ENCODE measurements around the gene GINS2.
A peak's percentile ranks its signal among the peaks of the same experiment; 100 is the strongest.

Gene GINS2

GRCh38 chr16:85717393-85718152 is 28.8 kb upstream of the GINS2 start:
- peak; percentile 42 for DNase-seq (ENCODE audit: low read depth)
- no peak overlapping the region for H3K4me3 ChIP-seq (ENCODE audit: low read depth, low read length)
- TF ChIP-seq, protein P1, sequence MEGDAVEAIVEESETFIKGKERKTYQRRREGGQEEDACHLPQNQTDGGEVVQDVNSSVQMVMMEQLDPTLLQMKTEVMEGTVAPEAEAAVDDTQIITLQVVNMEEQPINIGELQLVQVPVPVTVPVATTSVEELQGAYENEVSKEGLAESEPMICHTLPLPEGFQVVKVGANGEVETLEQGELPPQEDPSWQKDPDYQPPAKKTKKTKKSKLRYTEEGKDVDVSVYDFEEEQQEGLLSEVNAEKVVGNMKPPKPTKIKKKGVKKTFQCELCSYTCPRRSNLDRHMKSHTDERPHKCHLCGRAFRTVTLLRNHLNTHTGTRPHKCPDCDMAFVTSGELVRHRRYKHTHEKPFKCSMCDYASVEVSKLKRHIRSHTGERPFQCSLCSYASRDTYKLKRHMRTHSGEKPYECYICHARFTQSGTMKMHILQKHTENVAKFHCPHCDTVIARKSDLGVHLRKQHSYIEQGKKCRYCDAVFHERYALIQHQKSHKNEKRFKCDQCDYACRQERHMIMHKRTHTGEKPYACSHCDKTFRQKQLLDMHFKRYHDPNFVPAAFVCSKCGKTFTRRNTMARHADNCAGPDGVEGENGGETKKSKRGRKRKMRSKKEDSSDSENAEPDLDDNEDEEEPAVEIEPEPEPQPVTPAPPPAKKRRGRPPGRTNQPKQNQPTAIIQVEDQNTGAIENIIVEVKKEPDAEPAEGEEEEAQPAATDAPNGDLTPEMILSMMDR (IDR thresholded peaks at IDR 0.05; ENCODE audit: control insufficient read depth, extremely low read depth, insufficient read depth): peak; percentile 60

GRCh38 chr16:85716680-85717038 is 27.9 kb upstream of the GINS2 start:
- no peak overlapping the region for H3K4me3 ChIP-seq (ENCODE audit: low read depth, low read length)
- no peak for DNase-seq (ENCODE audit: low read depth)
- TF ChIP-seq, protein P1 (IDR thresholded peaks at IDR 0.05; ENCODE audit: control insufficient read depth, extremely low read depth, insufficient read depth): no peak

DNA sequence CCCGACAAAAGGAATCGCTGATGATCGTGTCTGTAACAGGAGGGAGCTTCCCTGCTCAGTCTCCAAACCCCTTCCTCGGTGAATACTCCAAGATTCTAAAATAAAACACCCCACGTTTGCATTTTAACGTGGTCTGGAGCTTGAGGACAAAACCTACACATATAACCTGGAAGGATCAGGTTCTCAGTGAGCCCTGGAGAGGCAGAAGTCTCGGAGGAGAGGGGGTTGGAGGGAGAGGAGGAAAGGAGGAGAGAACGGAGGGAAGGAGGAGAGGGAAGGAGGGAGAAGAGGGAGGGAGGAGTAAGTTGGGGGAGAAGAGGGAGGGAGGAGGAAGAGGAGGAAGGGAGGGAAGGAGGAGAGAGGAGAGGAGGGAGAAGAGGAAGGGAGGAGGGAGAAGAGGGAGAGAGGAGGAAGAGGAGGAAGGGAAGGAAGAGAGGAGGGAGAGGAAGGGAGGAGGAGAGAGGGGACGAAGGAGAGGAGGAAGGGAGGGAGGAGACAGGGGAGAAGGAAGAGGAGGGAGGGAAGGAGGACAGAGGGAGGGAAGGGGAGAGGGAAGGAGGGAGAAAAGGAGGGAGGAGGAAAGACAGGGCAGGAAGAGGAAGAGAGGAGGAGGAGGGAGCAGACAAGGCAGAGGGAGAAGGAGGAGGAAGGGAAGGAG is 27.4 kb upstream of the GINS2 start:
- DNase-seq (ENCODE audit: low read depth): no peak
- TF ChIP-seq, protein P1 (IDR thresholded peaks at IDR 0.05; ENCODE audit: control insufficient read depth, extremely low read depth, insufficient read depth): no peak
- no peak overlapping the region for H3K4me3 ChIP-seq (ENCODE audit: low read depth, low read length)

DNA sequence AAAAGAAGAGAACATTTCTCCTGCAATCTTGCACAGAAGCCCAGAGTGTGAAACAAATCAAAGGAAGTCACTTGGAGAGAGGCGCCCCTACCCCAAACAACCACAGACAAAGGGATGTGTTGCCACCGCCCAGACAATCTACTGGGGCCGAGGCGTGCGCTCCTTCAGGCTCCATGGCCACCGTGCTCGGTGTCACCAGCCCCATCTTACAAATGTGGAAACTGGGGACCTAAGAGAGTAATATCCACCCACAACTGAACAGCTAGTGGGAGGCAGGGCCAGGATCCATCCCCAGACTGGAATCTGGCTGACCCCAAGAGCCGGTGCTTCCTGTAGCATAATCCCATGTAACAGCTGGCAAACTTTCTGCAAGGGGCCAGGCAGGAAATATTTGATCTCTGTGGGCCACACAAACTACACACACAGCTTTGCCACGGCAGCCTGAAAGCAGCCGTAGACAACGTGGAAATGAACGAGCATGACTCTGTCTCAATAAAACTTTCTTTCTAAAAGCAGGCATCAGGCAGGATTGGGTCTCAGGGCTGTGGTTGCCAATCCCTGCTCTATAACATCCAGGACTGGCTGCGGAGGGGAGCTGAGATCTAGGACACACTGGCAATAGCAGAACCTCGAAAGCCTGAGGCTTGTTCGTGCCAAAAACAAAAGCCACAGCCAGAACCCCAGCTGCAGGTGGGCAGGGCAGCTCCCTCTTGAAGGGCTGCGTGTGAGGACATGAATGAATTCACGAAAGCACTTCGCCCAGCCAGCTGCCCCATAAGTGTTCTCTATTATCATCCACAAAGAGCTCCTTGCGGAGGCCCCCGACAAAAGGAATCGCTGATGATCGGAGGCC is 26.6 kb upstream of the GINS2 start:
- no peak for DNase-seq (ENCODE audit: low read depth)
- TF ChIP-seq, protein P1 (IDR thresholded peaks at IDR 0.05; ENCODE audit: control insufficient read depth, extremely low read depth, insufficient read depth): no peak
- no peak overlapping the region for H3K4me3 ChIP-seq (ENCODE audit: low read depth, low read length)

DNA sequence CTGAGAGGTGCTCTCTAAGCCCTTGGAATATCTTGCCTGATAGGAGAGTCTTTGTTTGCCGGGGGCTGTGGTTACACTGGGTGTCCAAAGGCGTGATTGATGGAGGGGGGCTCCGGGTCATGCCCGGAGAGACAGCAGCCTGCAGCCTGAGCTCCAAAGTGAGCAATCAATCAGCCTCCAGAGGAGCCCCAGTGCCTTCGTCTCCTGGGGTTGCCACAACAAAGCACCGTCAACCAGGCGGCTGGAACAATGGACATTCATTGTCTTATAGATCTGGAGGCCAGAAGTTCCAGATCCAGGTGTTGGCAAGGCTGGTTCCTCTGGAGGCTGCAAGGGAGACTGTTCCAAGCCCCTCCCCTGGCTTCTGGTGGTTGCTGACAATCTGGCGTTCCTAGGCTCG is 24.0 kb upstream of the GINS2 start:
- TF ChIP-seq, protein P1 (IDR thresholded peaks at IDR 0.05; ENCODE audit: control insufficient read depth, extremely low read depth, insufficient read depth): no peak
- H3K4me3 ChIP-seq (ENCODE audit: low read depth, low read length): no peak overlapping the region
- DNase-seq (ENCODE audit: low read depth): no peak

DNA sequence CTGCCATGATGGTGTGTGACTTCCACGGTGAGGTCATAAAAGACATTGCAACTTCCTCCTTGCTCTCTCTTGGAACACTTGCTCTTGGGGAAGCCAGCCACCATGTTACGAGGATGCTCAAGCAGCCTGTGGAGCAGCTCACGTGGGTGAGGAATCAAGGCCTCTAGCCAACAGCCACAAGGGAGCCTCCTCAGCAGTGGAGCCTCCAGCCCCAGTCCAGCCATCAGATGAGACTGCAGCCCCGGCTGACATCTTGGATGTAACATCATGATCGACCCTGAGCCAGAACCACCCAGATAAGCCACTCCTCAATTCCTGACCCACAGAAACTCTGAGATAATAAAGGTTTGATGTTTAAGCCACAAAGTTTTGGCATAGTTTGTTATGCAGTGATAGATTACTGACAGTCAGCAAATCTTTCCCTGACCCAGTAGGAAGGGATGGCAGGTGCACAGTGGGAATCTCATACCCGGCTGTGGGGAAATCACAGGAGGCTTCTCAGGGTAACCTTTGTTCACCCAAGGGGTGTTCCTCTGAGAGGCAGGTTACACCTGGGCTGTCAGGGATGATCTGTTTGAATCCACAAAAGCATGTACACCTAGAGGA is 23.3 kb upstream of the GINS2 start:
- DNase-seq (ENCODE audit: low read depth): no peak
- TF ChIP-seq, protein P1 (IDR thresholded peaks at IDR 0.05; ENCODE audit: control insufficient read depth, extremely low read depth, insufficient read depth): no peak
- no peak overlapping the region for H3K4me3 ChIP-seq (ENCODE audit: low read depth, low read length)
